Activated CD4-positive, alpha-beta memory T cell treated with anti-CD3 and anti-CD28 coated beads for 36 hours (primary cell): ENCODE data around the gene RAD51D. TPM values are rescaled to one million over a fixed set of nuclear protein-coding genes. Genes with fewer than 3 reads are reported as not detected.

Experiments used
- CTCF ChIA-PET: fragments of 350-600 bp; sonication (Branson Sonifier 250); formaldehyde crosslinking; loops from one replicate; lab custom pipeline; 2021; ENCODE audit warnings: antibody characterized with exemption, inconsistent platforms; lab: Charles Lee
- POLR2A ChIA-PET: fragments of 350-600 bp; sonication (Branson Sonifier 250); formaldehyde crosslinking; loops from one replicate; lab custom pipeline; 2021; ENCODE audit warnings: antibody characterized with exemption; lab: Charles Lee
- DNase-seq: peaks from one replicate; pipeline ENCODE4 v3.0.0-alpha.2; 2020
- H3K27ac Mint-ChIP-seq: one replicate; pipeline ENCODE4 v1.8.0; 2021; ENCODE audit warnings: mixed read lengths
- H3K27me3 Mint-ChIP-seq: one replicate; pipeline ENCODE4 v1.8.0; 2021; ENCODE audit warnings: mixed read lengths
- H3K36me3 Mint-ChIP-seq: one replicate; pipeline ENCODE4 v1.8.0; 2021; ENCODE audit warnings: mixed read lengths
- H3K4me1 Mint-ChIP-seq: one replicate; pipeline ENCODE4 v1.8.0; 2021; ENCODE audit warnings: low read depth, mixed read lengths
- H3K4me3 Mint-ChIP-seq: one replicate; pipeline ENCODE4 v1.8.0; 2021; ENCODE audit warnings: mild to moderate bottlenecking, mixed read lengths
- H3K9me3 Mint-ChIP-seq: one replicate; pipeline ENCODE4 v1.8.0; 2021; ENCODE audit warnings: mixed read lengths
- intact Hi-C: fragments of 100-400 bp; cut with micrococcal nuclease; formaldehyde crosslinking; loops from one replicate; pipeline ENCODE4 v1.15.1; 2023
- total RNA-seq, 2 experiments: library from RNA; stranded (reverse); gene quantifications; one replicate each; pipeline ENCODE4 v1.2.3, GENCODE V29; 2021

Gene RAD51D
- total RNA-seq, 2 experiments from 2014 or later, result 29.7 to 36.7 TPM

GRCh38 chr17:35138218-35138617 is 18.6 kb upstream of the RAD51D start:
- Mint-ChIP-seq H3K4me1 (peaks cover 12% of the 10 kb centered on the region), H3K27me3 (no peaks in the 10 kb centered on the region), H3K4me3 (no peak overlapping the region), H3K36me3 (peaks cover 39% of the 10 kb centered on the region), H3K27ac (no peak overlapping the region), H3K9me3 (no peaks in the 10 kb centered on the region)
- POLR2A ChIA-PET, result interaction anchor here (1.4 kb wide), 1 partner anchor 11 kb away, joined by 4 read pairs; no protein-coding TSS in a partner anchor
- CTCF ChIA-PET, result no interaction called here
- no peak for DNase-seq
- intact Hi-C loops, result no loop called here

- CTCF ChIA-PET, result no interaction called here
- intact Hi-C loops, result no loop called here
Observed at GRCh38 chr17:35135322-35135721, 15.7 kb upstream of the RAD51D start.

GRCh38 chr17:35132816-35133550 is 13.3 kb upstream of the RAD51D start:
- CTCF ChIA-PET, result no interaction called here

More at GRCh38 chr17:35135322-35135721, 15.7 kb upstream of the RAD51D start:
- Mint-ChIP-seq H3K4me3 (no peak overlapping the region), H3K27ac (no peak overlapping the region), H3K4me1 (no peaks in the 10 kb centered on the region), H3K9me3 (no peaks in the 10 kb centered on the region), H3K36me3 (peaks cover 46% of the 10 kb centered on the region), H3K27me3 (no peaks in the 10 kb centered on the region)
- POLR2A ChIA-PET, result no interaction called here
- no peak for DNase-seq

GRCh38 chr17:35132099-35132498 is 12.4 kb upstream of the RAD51D start:
- Mint-ChIP-seq H3K36me3 (peaks cover 36% of the 10 kb centered on the region), H3K4me3 (no peak overlapping the region), H3K27me3 (no peaks in the 10 kb centered on the region), H3K27ac (no peak overlapping the region), H3K4me1 (peaks cover 3% of the 10 kb centered on the region), H3K9me3 (no peaks in the 10 kb centered on the region)
- no peak for DNase-seq
- POLR2A ChIA-PET, result no interaction called here
- CTCF ChIA-PET, result interaction anchor here (1.9 kb wide), 1 partner anchor 12 kb away, joined by 6 read pairs; the partner anchor contains the start of gene RAD51D
- intact Hi-C loops, result no loop called here

More at GRCh38 chr17:35132816-35133550, 13.3 kb upstream of the RAD51D start:
- Mint-ChIP-seq H3K36me3 (peaks cover 37% of the 10 kb centered on the region), H3K27ac (no peak overlapping the region), H3K4me3 (no peak overlapping the region), H3K4me1 (peaks cover 3% of the 10 kb centered on the region), H3K9me3 (no peaks in the 10 kb centered on the region), H3K27me3 (no peaks in the 10 kb centered on the region)
- intact Hi-C loops, result no loop called here
- POLR2A ChIA-PET, result no interaction called here
- DNase-seq, result no peak

- ChIA-PET POLR2A (interaction anchor here (0.8 kb wide), 1 partner anchor 9 kb away, joined by 3 read pairs; no protein-coding TSS in a partner anchor), CTCF (interaction anchor here (0.9 to 1.9 kb wide), 4 partner anchors 10 to 403 kb away, joined by 3 to 7 read pairs (median 4); partner anchors contain the start of gene RAD51D)
- peaks cover 3% of the 10 kb centered on the region for H3K4me1 Mint-ChIP-seq
- no peak overlapping the region for H3K27ac Mint-ChIP-seq
- H3K27me3 Mint-ChIP-seq, result no peaks in the 10 kb centered on the region
- H3K9me3 Mint-ChIP-seq, result no peaks in the 10 kb centered on the region
- no peak for DNase-seq
- no peak overlapping the region for H3K4me3 Mint-ChIP-seq
- intact Hi-C loops, result no loop called here
- H3K36me3 Mint-ChIP-seq, result peaks cover 24% of the 10 kb centered on the region
Observed at GRCh38 chr17:35130392-35130791, 10.7 kb upstream of the RAD51D start.

GRCh38 chr17:35129973-35130351 is 10.3 kb upstream of the RAD51D start:
- intact Hi-C loops, result no loop called here
- Mint-ChIP-seq H3K27me3 (no peaks in the 10 kb centered on the region), H3K4me3 (no peak overlapping the region), H3K4me1 (peaks cover 3% of the 10 kb centered on the region), H3K9me3 (no peaks in the 10 kb centered on the region), H3K36me3 (peaks cover 20% of the 10 kb centered on the region), H3K27ac (no peak overlapping the region)
- ChIA-PET CTCF (interaction anchor here (1.1 to 1.8 kb wide), 3 partner anchors 10 to 11 kb away, joined by 3 to 7 read pairs (median 3); no protein-coding TSS in a partner anchor), POLR2A (no interaction called here)
- DNase-seq, result no peak

GRCh38 chr17:35129154-35129972 is 9.7 kb upstream of the RAD51D start:
- peaks cover 18% of the 10 kb centered on the region for H3K36me3 Mint-ChIP-seq

GRCh38 chr17:35127751-35128514 is 8.3 kb upstream of the RAD51D start:
- H3K4me1 Mint-ChIP-seq, result peaks cover 3% of the 10 kb centered on the region
- POLR2A ChIA-PET, result interaction anchor here (0.9 kb wide), 1 partner anchor 10 kb away, joined by 4 read pairs; no protein-coding TSS in a partner anchor
- H3K4me3 Mint-ChIP-seq, result no peak overlapping the region
- peaks cover 7% of the 10 kb centered on the region for H3K36me3 Mint-ChIP-seq
- no peak overlapping the region for H3K27ac Mint-ChIP-seq
- intact Hi-C loops, result no loop called here
- H3K27me3 Mint-ChIP-seq, result no peaks in the 10 kb centered on the region
- H3K9me3 Mint-ChIP-seq, result no peaks in the 10 kb centered on the region
- CTCF ChIA-PET, result interaction anchor here (1.3 to 1.5 kb wide), 3 partner anchors 9 to 585 kb away, joined by 3 to 5 read pairs (median 3); no protein-coding TSS in a partner anchor
- DNase-seq, result no peak

More at GRCh38 chr17:35129154-35129972, 9.7 kb upstream of the RAD51D start:
- DNase-seq, result no peak
- no peaks in the 10 kb centered on the region for H3K9me3 Mint-ChIP-seq
- ChIA-PET CTCF (interaction anchor here (1.1 to 1.8 kb wide), 3 partner anchors 9 to 587 kb away, joined by 3 to 7 read pairs (median 3); no protein-coding TSS in a partner anchor), POLR2A (no interaction called here)
- H3K4me3 Mint-ChIP-seq, result no peak overlapping the region
- peaks cover 3% of the 10 kb centered on the region for H3K4me1 Mint-ChIP-seq
- H3K27me3 Mint-ChIP-seq, result no peaks in the 10 kb centered on the region
- intact Hi-C loops, result no loop called here
- no peak overlapping the region for H3K27ac Mint-ChIP-seq

- H3K27me3 Mint-ChIP-seq, result no peaks in the 10 kb centered on the region
- intact Hi-C loops, result no loop called here
- H3K27ac Mint-ChIP-seq, result no peak within 1 kb of the TSS
- H3K4me3 Mint-ChIP-seq, result no peak within 1 kb of the TSS
- ChIA-PET POLR2A (interaction anchor here (1.0 kb wide), 1 partner anchor 32 kb away, joined by 3 read pairs; no protein-coding TSS in a partner anchor), CTCF (interaction anchor here (1.1 to 7.4 kb wide), 6 partner anchors 27 to 701 kb away, joined by 3 to 159 read pairs (median 20); partner anchors contain the start of gene LIG3)
- DNase-seq, result no peak
- H3K4me1 Mint-ChIP-seq, result peaks cover 27% of the 10 kb centered on the region
- peaks cover 9% of the 10 kb centered on the region for H3K36me3 Mint-ChIP-seq
- no peaks in the 10 kb centered on the region for H3K9me3 Mint-ChIP-seq
Observed at GRCh38 chr17:35121315-35121714, 1.7 kb upstream of the RAD51D start, which contains the start of gene FNDC8. Gene FNDC8 (plus strand): TSS chr17:35121615. CDS start chr17:35121694, 79 bp downstream.

- H3K27me3 Mint-ChIP-seq, result no peaks in the 10 kb centered on the region
- CTCF ChIA-PET, result interaction anchor here (0.6 to 7.4 kb wide), 15 partner anchors 15 to 699 kb away, joined by 3 to 159 read pairs (median 8); partner anchors contain the start of genes CCT6B, LIG3 and ZNF830
- H3K27ac Mint-ChIP-seq, result no peak overlapping the region
- peak; percentile 66 for DNase-seq
- H3K4me3 Mint-ChIP-seq, result peak overlapping the region; percentile 82
- intact Hi-C loops, result loop anchor here (1.0 to 2.0 kb wide), 4 partner anchors 120 to 697 kb away; partner anchors contain the start of gene LIG3
- peaks cover 14% of the 10 kb centered on the region for H3K36me3 Mint-ChIP-seq
- H3K4me1 Mint-ChIP-seq, result peaks cover 44% of the 10 kb centered on the region
- POLR2A ChIA-PET, result interaction anchor here (1.3 kb wide), 1 partner anchor 71 kb away, joined by 3 read pairs; no protein-coding TSS in a partner anchor
- H3K9me3 Mint-ChIP-seq, result no peaks in the 10 kb centered on the region
Observed at GRCh38 chr17:35117984-35118383, 1.7 kb downstream of the RAD51D start.

GRCh38 chr17:35116845-35117244 is 2.8 kb downstream of the RAD51D start:
- Mint-ChIP-seq H3K27ac (no peak overlapping the region), H3K4me3 (no peak overlapping the region)
- intact Hi-C loops, result no loop called here

More at GRCh38 chr17:35116845-35117244, 2.8 kb downstream of the RAD51D start:
- Mint-ChIP-seq H3K27me3 (no peaks in the 10 kb centered on the region), H3K36me3 (peaks cover 14% of the 10 kb centered on the region), H3K9me3 (no peaks in the 10 kb centered on the region), H3K4me1 (peaks cover 46% of the 10 kb centered on the region)
- CTCF ChIA-PET, result interaction anchor here (1.2 to 7.4 kb wide), 2 partner anchors 27 to 119 kb away, joined by 3 to 159 read pairs; no protein-coding TSS in a partner anchor
- no peak for DNase-seq
- POLR2A ChIA-PET, result no interaction called here
